Measurements from ENCODE around the gene RGL2. TPM values are rescaled to one million over a fixed set of nuclear protein-coding genes. Genes with fewer than 3 reads are reported as not detected.
"Not testable (repeated sequence)": the region's sequence is repeated elsewhere in the genome, so short reads cannot be mapped to it uniquely, and the experiment has no call there.

Gene RGL2
- total RNA-seq, 4 donors from 2014 or later, result 66.8 to 78.5 (median 71.3) TPM

- Histone ChIP-seq H3K36me3 (peaks cover 45 to 53% of the 10 kb centered on the region in 2 donors), H3K4me1 (no peaks in the 10 kb centered on the region), H3K9me3 (no peaks in the 10 kb centered on the region), H3K27me3 (no peaks in the 10 kb centered on the region), H3K4me3 (replicated peaks in 1 of 3) (no peak overlapping the region), H3K27ac (no peak overlapping the region)
- TF ChIP-seq POLR2A (IDR thresholded peaks at IDR 0.05) (no peak), CTCF (IDR thresholded peaks at IDR 0.05) (no peak)
- DNase-seq, result no peak
- intact Hi-C loops (cut with DNase I), result no loop called here
- 92 to 93% methylated on average over 7 of the region's 7 CpGs for WGBS, 2 donors
Observed at GRCh38 chr6:33264015-33264414, 34.7 kb downstream of the RGL2 start.

DNA sequence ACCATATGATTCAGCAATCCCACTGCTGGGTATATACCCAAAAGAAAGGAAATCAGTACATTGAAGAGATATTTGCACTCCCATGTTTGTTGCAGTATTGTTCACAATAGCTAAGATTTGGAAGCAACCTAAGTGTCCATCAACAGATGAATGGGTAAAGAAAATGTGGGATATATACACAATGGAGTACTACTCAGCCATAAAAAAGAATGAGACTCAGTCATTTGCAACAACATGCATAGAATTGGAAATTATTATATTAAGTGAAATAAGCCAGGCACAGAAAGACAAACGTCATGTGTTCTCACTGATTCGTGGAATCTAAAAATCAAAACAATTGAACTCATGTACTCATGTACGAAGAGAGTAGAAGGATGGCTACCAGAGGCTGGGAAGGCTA, 36.3 kb downstream of the RGL2 start:
- DNase-seq; H3K4me3 ChIP-seq (replicated peaks in 1 of 3); intact Hi-C loops (cut with DNase I); H3K4me1 ChIP-seq; H3K9me3 ChIP-seq; H3K27ac ChIP-seq; H3K27me3 ChIP-seq: not testable (repeated sequence)
- 97% methylated on average over 3 of the region's 3 CpGs for WGBS, 2 donors
- H3K36me3 ChIP-seq, result peaks cover 30 to 45% of the 10 kb centered on the region in 2 donors

DNA sequence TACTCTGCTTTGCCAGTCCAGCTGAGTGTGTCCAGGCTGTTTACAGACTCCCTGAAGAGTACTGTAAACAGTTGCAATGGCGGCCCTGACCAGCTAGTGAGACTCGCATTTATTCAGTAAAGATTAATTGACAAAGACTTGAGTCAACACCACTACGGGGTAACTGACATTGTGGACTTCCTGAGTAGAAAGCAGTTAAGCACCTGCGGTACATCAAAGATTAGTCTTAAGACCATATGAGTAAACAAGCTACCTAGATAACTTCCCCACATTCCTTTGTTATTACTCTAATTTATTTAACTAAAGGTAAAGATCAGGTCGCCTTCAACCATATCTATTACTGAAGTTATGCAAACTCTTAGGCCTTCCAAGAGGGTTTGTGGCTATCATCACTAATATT, 39.7 kb downstream of the RGL2 start:
- WGBS, 2 donors, result 89 to 93% methylated on average over 5 of the region's 5 CpGs
- Histone ChIP-seq H3K27ac (no peak overlapping the region), H3K4me3 (replicated peaks in 1 of 3) (no peak overlapping the region), H3K27me3 (no peaks in the 10 kb centered on the region), H3K36me3 (peaks cover 7 to 22% of the 10 kb centered on the region in 2 donors), H3K4me1 (no peaks in the 10 kb centered on the region), H3K9me3 (no peaks in the 10 kb centered on the region)
- DNase-seq, result no peak
- intact Hi-C loops (cut with DNase I), result no loop called here
- TF ChIP-seq POLR2A (IDR thresholded peaks at IDR 0.05) (no peak), CTCF (IDR thresholded peaks at IDR 0.05) (no peak)

GRCh38 chr6:33254591-33254990, 44.2 kb downstream of the RGL2 start:
- intact Hi-C loops (cut with DNase I), result no loop called here
- no peak for DNase-seq
- no peak for TF ChIP-seq POLR2A (IDR thresholded peaks at IDR 0.05)
- TF ChIP-seq CTCF (IDR thresholded peaks at IDR 0.05), result no peak
- no peaks in the 10 kb centered on the region for H3K9me3 ChIP-seq
- H3K36me3 ChIP-seq, result no peaks in the 10 kb centered on the region
- no peak overlapping the region for H3K4me3 ChIP-seq (replicated peaks in 1 of 3)
- H3K27me3 ChIP-seq, result no peaks in the 10 kb centered on the region
- WGBS, 2 donors, result 96 to 97% methylated on average over 4 of the region's 4 CpGs
- no peak overlapping the region for H3K27ac ChIP-seq
- peaks cover 0 to 11% of the 10 kb centered on the region in 2 donors for H3K4me1 ChIP-seq

GRCh38 chr6:33252759-33253158, 46.0 kb downstream of the RGL2 start:
- Histone ChIP-seq H3K9me3 (no peaks in the 10 kb centered on the region), H3K4me1 (peaks cover 10 to 16% of the 10 kb centered on the region in 2 donors), H3K36me3 (no peaks in the 10 kb centered on the region), H3K27me3 (no peaks in the 10 kb centered on the region), H3K4me3 (replicated peaks in 1 of 3) (no peak overlapping the region), H3K27ac (no peak overlapping the region)
- intact Hi-C loops (cut with DNase I), result no loop called here
- TF ChIP-seq CTCF (IDR thresholded peaks at IDR 0.05) (no peak), POLR2A (IDR thresholded peaks at IDR 0.05) (no peak)
- no peak for DNase-seq

All from thyroid gland (tissue), 4 donors.